ENCODE results near the gene SPHK1. TPM values are rescaled to one million over a fixed set of nuclear protein-coding genes. Genes with fewer than 3 reads are reported as not detected.

The SPHK1 gene
- total RNA-seq, 4 donors from 2014 or later, result 0.66 to 5.0 (median 2.5) TPM

- intact Hi-C loops (cut with DNase I; ENCODE audit: low total_unique reads) (no loop called here), in situ Hi-C loops (cut with MboI; ENCODE audit: low sequenced_read_pairs in 4 of 4) (no loop called here)
- Histone ChIP-seq H3K4me3 (no peak overlapping the region), H3K9me3 (no peaks in the 10 kb centered on the region), H3K4me1 (no peaks in the 10 kb centered on the region), H3K27me3 (no peaks in the 10 kb centered on the region), H3K27ac (no peak overlapping the region), H3K36me3 (no peaks in the 10 kb centered on the region)
- DNase-seq, result no peak
- ATAC-seq, result no peak
- no peak for TF ChIP-seq POLR2A (IDR thresholded peaks at IDR 0.05)
- TF ChIP-seq, protein P1, sequence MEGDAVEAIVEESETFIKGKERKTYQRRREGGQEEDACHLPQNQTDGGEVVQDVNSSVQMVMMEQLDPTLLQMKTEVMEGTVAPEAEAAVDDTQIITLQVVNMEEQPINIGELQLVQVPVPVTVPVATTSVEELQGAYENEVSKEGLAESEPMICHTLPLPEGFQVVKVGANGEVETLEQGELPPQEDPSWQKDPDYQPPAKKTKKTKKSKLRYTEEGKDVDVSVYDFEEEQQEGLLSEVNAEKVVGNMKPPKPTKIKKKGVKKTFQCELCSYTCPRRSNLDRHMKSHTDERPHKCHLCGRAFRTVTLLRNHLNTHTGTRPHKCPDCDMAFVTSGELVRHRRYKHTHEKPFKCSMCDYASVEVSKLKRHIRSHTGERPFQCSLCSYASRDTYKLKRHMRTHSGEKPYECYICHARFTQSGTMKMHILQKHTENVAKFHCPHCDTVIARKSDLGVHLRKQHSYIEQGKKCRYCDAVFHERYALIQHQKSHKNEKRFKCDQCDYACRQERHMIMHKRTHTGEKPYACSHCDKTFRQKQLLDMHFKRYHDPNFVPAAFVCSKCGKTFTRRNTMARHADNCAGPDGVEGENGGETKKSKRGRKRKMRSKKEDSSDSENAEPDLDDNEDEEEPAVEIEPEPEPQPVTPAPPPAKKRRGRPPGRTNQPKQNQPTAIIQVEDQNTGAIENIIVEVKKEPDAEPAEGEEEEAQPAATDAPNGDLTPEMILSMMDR (IDR thresholded peaks at IDR 0.05 in 4 of 5, conservative IDR thresholded peaks at IDR 0.05 in 1 of 5), result no peak
Measured at GRCh38 chr17:76360461-76360860, 23.9 kb upstream of the SPHK1 start.

- no peak for ATAC-seq
Measured at GRCh38 chr17:76363107-76363842, 21.1 kb upstream of the SPHK1 start.

GRCh38 chr17:76365256-76365903, 19.0 kb upstream of the SPHK1 start:
- H3K4me1 ChIP-seq, result peaks cover 0 to 7% of the 10 kb centered on the region in 2 donors
- H3K9me3 ChIP-seq, result no peaks in the 10 kb centered on the region
- no peak overlapping the region for H3K4me3 ChIP-seq
- in situ Hi-C loops (cut with MboI; ENCODE audit: low sequenced_read_pairs in 4 of 4) (no loop called here), intact Hi-C loops (cut with DNase I; ENCODE audit: low total_unique reads) (no loop called here)
- no peak for ATAC-seq
- H3K27me3 ChIP-seq, result no peaks in the 10 kb centered on the region
- TF ChIP-seq, protein P1 (IDR thresholded peaks at IDR 0.05 in 4 of 5, conservative IDR thresholded peaks at IDR 0.05 in 1 of 5), result peak in 1 of 5 experiments; percentile 20
- TF ChIP-seq POLR2A (IDR thresholded peaks at IDR 0.05), result no peak
- no peak overlapping the region for H3K27ac ChIP-seq
- no peaks in the 10 kb centered on the region for H3K36me3 ChIP-seq
- no peak for DNase-seq

More at GRCh38 chr17:76363107-76363842, 21.1 kb upstream of the SPHK1 start:
- no peak for DNase-seq
- intact Hi-C loops (cut with DNase I; ENCODE audit: low total_unique reads) (no loop called here), in situ Hi-C loops (cut with MboI; ENCODE audit: low sequenced_read_pairs in 4 of 4) (no loop called here)
- no peak overlapping the region for H3K4me3 ChIP-seq
- TF ChIP-seq, protein P1 (IDR thresholded peaks at IDR 0.05 in 4 of 5, conservative IDR thresholded peaks at IDR 0.05 in 1 of 5), result no peak
- no peak for TF ChIP-seq POLR2A (IDR thresholded peaks at IDR 0.05)
- H3K4me1 ChIP-seq, result no peaks in the 10 kb centered on the region
- H3K36me3 ChIP-seq, result no peaks in the 10 kb centered on the region
- no peak overlapping the region for H3K27ac ChIP-seq
- no peaks in the 10 kb centered on the region for H3K27me3 ChIP-seq
- H3K9me3 ChIP-seq, result no peaks in the 10 kb centered on the region

DNA sequence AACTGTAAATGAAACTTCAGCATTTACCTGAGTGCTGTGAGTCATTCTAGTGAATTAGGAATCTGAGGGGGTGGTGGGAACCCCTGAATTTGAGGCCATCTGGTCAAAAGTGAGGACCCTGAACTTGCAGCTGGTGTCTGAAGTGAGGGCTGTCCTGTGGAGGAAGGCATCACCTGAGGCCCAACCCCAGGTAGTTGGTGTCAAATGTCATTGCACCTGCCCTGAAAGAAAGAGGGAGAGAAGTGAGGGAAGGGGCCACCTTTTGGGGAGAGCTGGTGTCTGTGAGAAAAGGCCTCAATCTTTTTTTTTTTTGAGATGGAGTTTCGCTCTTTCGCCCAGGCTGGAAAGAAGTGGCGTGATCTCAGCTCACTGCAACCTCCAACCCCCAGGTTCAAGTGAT, 18.2 kb upstream of the SPHK1 start:
- Histone ChIP-seq H3K4me1 (peaks cover 0 to 14% of the 10 kb centered on the region in 2 donors), H3K4me3 (no peak overlapping the region), H3K27ac (no peak overlapping the region), H3K27me3 (no peaks in the 10 kb centered on the region), H3K36me3 (no peaks in the 10 kb centered on the region), H3K9me3 (no peaks in the 10 kb centered on the region)
- DNase-seq, result no peak
- in situ Hi-C loops (cut with MboI; ENCODE audit: low sequenced_read_pairs in 4 of 4) (no loop called here), intact Hi-C loops (cut with DNase I; ENCODE audit: low total_unique reads) (no loop called here)
- ATAC-seq, result no peak
- TF ChIP-seq POLR2A (IDR thresholded peaks at IDR 0.05), result no peak
- TF ChIP-seq, protein P1 (IDR thresholded peaks at IDR 0.05 in 4 of 5, conservative IDR thresholded peaks at IDR 0.05 in 1 of 5), result no peak

Data from gastrocnemius medialis (tissue), 4 donors.